GM18517 (cell line): Measurements from ENCODE around the gene CD300A.

Source experiments
- ATAC-seq: cut with Tn5 transposase; IDR thresholded peaks from one replicate; pipeline ENCODE4 v1.9.1; 2021; ENCODE audit warnings: mild to moderate bottlenecking, moderate library complexity; ENCODE audit not compliant: unreplicated experiment

Gene CD300A

DNA sequence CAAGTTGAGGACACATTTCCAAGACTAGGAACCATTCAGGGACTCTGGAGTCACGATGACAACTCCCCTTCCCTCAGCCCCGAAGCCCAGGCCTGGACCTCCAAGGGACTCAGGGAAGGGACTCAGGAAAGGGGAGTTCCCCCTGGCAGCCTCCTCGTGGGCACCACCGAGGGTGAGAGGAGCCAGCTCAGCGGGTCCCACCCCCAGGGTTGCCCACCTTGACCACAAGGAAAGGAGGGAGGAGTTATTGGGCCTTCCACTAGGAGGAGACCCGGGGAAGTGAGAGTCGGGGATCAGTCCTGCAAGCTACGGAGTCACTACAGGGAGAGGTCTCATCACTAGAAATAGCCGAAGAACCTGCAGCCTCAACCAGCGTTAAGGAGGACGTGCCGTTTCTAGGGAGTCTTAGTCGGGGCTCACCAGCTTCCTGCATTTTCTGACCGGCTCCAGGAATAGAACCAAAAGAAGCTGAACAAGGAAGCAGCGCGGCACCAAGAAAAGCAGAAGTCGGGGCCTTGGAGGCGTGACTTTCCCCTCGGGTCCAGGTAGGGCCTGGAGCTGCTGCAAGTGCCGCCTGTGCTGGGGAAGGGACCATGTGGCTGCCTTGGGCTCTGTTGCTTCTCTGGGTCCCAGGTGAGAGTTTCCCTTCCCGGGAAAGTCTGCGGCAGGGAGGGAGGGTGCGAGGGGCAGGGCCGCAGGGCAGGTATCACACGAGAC, at the start of gene CD300A:
CD300A (plus strand) TSS at position 524 of the 717 bp plus-strand sequence; CDS start at position 594, 70 bp downstream.
- no peak for ATAC-seq

- no peak for ATAC-seq
Measured at GRCh38 chr17:74417178-74418045, 49.0 kb upstream of the CD300A start.

- no peak for ATAC-seq
Measured at GRCh38 chr17:74419928-74420411, 46.5 kb upstream of the CD300A start.

- ATAC-seq, result no peak
Measured at GRCh38 chr17:74424117-74424516, 42.3 kb upstream of the CD300A start.

DNA sequence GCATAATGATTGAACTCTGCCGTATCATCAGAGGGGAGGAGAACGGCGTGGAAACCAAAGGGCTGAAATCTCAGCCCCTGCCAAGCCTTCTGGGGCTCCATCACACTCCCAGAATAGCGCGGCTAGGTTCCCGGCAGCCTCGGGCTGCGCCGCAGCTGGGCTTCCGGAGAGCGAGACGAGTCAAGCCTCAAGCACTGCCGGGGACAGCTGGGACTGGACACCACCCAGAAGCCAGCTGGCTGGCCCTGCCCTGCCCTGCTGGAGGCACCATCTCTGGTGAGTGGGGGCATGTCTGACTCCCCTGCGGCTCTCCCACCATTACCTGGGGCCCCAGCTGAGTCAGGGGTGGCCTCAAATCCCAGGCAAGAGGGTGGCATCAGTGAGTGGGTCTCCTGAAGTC, 41.8 kb upstream of the CD300A start:
- ATAC-seq, result no peak

GRCh38 chr17:74426551-74427047, 39.8 kb upstream of the CD300A start:
- ATAC-seq, result no peak

DNA sequence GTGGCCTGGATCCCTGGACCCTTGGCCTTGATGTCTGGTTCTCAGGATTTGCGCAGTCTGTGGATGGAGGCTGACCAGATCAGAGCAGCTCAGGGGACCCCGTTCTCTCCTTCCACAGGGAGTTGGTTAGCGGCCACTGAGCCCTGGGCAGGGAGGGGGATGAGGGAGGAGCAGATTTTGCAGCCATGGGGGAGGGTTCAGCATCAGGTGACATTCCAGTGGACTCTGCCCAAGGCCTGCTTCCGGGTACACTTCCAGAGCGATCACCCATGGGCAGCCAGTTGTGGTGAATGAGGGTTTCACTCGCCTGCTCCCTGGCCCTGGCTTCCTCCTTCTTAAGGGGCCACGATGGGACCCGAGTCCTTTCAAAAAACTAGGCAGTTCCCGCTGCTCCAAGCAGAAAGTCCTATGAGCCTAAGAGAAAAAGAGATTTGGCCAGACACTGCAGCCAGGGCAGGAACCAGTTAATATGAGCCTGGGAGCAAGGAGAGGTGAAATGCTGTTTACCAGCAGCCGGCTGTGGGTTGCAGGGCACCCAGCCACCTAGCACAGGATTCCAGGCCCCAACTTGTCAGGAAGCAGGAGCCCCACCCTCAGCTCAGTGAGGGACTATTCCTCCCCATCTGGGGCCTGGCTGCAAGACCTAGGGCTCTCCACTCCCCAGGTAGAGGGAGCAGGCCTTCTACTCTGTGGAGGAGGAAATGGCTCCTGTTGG, 39.2 kb upstream of the CD300A start:
- no peak for ATAC-seq

GRCh38 chr17:74427763-74428153, 38.7 kb upstream of the CD300A start:
- ATAC-seq, result no peak

- ATAC-seq, result no peak
Measured at GRCh38 chr17:74429604-74430384, 36.6 kb upstream of the CD300A start.

- ATAC-seq, result no peak
Measured at GRCh38 chr17:74430385-74430705, 36.1 kb upstream of the CD300A start.

GRCh38 chr17:74430706-74431567, 35.5 kb upstream of the CD300A start:
- peak; percentile 46 for ATAC-seq

DNA sequence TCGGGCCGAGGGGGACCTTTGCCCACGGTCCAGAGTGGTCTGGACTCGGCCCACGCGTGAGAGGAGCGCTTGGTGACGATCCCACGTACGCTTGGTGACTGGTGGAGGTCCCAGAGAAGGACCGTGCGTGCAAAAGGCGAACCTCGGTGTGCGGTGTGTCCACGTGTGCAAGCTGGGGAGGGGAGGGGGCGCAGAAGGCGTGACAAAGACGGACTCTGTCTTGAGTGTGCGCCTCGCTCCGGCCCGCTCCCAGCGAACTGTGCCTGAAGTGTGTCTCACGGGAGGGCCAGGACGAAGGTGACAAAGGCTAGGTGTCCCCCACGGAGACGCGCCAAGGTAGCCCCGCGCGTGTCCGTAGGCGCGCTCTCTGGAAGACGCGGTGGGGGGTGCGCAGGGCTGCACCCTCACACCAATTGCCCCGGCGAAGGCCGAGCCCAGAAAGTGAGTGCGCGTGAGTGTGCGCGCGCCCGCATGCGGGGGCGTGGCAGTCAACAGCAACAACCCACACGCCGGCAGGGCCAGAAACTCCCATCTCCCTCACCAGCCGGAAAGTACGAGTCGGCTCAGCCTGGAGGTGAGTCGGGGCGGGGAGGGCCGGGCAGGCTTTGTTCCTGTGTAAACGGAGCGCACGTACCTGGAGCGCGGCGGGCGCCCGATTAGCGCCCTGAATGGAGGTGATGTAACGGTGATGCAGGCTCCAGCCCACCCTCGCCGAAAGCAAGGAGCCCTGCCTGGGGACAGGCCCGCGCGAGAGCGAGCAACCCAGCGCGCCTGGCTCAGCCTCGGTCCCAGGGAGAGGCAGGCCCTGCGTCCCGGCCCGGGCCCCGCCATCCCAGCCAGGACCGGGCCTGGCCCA, 34.6 kb upstream of the CD300A start, which contains the start of gene GPRC5C:
GPRC5C (plus strand) TSS at position 521 of the 856 bp plus-strand sequence. CDS start 7,689 bp downstream, outside the sequence.
- ATAC-seq, result no peak

DNA sequence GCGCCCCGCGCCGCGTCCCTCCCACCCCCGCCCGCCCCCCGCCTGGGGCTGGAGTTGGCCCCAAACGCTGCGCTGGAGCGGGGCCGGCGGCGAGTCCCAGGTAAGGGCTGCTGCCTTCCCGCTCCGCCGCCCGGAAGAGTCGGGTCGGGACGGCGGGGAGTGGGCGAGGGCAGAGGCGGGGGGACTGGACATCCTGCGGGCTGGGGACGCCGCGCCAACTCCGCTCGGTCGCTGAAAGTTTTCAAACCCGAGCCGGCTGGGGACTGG, 34.1 kb upstream of the CD300A start:
- no peak for ATAC-seq

GRCh38 chr17:74432766-74433391, 33.6 kb upstream of the CD300A start:
- ATAC-seq, result no peak

- no peak for ATAC-seq
Measured at GRCh38 chr17:74433421-74434121, 32.9 kb upstream of the CD300A start.

GRCh38 chr17:74435775-74436359, 30.6 kb upstream of the CD300A start:
- ATAC-seq, result no peak

GRCh38 chr17:74437702-74438101, 28.7 kb upstream of the CD300A start:
- ATAC-seq, result no peak
